Measurements from ENCODE around the gene TPM2.

Gene TPM2

DNA sequence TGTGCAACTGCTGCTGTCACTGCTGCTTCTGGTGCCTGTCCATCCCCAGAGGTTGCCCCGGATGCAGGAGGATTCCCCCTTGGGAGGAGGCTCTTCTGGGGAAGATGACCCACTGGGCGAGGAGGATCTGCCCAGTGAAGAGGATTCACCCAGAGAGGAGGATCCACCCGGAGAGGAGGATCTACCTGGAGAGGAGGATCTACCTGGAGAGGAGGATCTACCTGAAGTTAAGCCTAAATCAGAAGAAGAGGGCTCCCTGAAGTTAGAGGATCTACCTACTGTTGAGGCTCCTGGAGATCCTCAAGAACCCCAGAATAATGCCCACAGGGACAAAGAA is 15.7 kb downstream of the TPM2 start:
- DNase-seq: no peak

DNA sequence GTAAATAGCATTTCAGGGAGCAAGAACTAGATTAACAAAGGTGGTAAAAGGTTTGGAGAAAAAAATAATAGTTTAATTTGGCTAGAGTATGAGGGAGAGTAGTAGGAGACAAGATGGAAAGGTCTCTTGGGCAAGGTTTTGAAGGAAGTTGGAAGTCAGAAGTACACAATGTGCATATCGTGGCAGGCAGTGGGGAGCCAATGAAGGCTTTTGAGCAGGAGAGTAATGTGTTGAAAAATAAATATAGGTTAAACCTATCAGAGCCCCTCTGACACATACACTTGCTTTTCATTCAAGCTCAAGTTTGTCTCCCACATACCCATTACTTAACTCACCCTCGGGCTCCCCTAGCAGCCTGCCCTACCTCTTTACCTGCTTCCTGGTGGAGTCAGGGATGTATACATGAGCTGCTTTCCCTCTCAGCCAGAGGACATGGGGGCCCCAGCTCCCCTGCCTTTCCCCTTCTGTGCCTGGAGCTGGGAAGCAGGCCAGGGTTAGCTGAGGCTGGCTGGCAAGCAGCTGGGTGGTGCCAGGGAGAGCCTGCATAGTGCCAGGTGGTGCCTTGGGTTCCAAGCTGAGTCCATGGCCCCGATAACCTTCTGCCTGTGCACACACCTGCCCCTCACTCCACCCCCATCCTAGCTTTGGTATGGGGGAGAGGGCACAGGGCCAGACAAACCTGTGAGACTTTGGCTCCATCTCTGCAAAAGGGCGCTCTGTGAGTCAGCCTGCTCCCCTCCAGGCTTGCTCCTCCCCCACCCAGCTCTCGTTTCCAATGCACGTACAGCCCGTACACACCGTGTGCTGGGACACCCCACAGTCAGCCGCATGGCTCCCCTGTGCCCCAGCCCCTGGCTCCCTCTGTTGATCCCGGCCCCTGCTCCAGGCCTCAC is 16.3 kb downstream of the TPM2 start, which contains the start of gene CA9:
CA9 (plus strand) TSS at position 797 of the 893 bp plus-strand sequence; CDS start at position 829, 32 bp downstream.
- no peak for DNase-seq

DNA sequence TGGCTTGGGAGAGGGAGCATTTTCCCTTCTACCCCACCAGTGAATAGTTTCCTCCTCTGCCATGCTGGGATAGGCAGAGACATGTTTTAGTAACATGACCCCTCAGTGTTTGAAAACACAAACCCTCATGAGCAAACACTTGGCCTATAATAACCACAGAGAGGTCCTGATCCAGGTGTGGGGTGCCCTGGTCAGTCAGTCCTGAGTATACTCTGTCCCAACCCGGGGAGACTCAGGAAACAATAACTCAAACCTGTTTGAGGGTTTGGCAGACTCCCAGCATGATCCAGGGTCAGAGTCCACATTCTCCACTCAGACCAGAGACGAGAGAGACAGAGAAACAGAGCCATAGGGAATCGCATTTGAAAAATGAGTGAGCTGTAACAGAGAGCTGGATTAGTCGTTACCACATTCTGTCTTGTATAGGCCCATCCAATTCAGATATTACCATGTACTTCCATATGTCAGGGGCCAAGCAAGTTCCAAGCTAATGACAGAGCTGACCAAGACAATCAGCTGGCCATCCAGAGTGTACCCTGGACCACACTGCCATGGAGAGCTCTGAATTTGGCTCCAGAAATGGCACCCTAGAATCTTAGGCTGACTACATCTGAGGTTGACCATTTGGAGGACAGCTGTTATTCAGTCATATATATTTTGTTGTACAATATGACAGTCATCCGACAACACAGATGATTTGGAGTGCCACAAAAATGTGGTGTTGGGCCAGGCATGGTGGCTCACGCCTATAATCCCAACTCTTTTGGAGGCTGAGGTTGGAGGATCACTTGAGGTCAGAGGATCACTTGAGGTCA is 20.2 kb downstream of the TPM2 start:
- no peak for DNase-seq

DNA sequence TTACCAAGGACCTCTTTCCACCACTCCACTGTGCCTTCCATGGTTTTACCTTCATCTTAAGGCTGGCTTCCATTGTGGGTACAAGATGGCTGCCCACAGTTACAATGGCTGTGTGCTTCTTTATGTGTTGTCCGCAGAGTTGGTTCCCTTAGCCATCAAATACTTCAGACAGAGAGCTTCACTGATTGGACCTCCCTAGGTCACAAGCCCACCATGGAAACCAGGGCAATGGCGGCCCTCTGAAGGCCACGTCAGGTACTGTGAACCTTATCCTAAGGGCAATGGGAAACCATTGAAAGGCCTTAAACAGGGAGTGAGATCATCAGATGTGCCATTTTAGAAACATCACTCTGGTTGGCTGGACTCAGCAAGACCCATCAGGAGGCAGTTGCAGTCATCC is 21.8 kb downstream of the TPM2 start:
- DNase-seq: no peak

DNA sequence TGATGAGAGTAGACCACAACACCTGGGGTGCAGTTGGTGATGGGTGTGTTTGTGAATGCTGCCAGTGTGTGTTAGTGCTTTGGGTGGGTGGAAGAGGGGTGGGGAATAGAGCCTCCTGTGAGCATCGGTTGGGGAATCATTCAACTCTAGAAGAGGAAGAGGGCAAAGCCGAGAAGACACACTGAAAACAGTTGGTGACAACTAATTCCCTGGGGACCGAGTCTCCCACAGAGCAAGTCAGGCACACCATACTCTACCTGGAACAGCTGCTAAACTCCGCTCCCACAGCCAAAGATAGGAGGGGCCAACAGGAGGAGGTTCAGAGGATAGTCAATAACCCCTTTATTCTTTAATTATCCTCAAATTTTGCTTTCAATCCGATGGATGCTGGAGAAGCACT is 23.2 kb downstream of the TPM2 start:
- no peak for DNase-seq

DNA sequence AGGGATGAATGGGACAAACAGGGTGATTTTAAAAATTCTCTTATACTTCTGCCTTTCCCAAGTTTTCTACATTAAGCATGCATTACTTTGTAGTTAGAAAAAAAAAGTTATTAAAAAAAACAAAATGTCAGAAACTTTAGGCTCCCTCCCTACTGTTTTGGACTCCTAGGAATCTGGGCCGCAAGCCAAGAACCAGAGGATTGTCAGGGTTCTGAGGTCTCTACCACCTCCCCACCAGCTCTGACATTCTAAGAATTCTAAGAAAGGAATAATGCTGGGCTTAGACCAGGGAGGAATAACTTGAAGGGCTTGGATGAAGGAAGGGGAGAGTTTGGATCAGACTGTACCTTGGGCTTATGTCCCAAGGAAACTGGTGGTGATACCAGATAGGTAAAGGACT is 23.7 kb downstream of the TPM2 start:
- no peak for DNase-seq

DNA sequence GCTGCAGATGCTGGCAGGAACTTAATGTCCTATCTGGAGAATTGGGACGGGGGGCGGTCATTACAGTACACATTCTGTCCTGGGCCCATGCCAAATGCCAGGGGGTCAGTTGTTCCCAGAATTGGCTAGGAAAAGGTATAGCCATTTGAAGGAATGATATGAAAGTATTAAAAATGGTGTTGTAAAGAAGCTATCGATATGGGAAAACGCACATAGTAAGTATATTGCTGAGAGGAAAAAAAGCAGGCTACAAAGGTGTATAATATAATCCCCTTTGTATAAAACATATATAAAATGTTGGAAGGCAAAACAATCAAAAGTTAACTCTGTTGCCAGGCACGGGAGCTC is 24.3 kb downstream of the TPM2 start:
- no peak for DNase-seq

DNA sequence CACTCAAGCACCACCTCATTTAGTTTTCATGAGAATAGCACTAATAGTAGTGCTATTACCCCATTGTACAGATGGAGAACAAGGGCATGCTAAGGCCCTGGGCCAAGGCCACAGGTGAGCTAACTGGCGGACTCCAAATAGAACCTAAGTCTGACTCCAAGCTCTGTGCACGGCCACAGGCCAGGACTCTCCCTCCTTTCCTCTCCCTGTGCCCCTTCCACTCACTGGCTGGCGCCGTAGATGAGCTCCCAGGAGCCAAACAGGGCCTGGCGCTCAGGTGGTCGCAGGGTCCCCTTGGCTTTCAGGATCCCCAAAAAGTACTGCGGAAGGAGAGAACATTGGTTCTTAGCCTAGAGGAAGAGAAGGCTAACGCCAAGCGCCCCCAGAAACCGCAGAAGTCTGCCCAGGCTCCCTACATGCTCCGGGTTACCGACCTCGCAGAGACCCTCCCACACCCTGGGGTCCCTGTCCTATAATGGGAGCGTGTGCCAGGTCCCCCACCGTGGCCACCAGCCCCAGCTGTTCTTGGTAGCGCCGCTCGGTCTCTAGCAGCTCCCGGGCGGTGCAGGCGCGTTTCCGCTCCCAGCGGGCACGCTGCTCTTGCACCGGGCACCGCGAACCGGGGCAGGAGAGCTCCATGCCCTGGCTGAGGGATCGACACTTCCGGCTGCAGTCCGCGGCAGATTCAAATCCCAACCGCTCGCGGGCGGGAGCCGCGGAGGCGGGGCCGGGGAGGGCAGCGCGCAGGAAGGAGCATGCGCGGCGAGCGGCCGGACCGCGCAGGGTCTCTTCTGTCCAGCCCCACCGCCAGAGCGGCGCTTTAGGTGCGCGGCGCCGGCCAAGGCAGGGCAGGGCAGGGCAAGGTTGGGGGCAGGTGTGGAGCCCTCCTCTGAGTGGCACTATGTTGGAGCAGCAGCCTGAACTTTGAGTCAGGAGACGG is 24.9 kb downstream of the TPM2 start, which contains the start of gene ARHGEF39:
ARHGEF39 (minus strand) TSS at position 665 of the 940 bp plus-strand sequence; CDS start at position 639, 26 bp downstream.
- peak; percentile 87 to 89 for DNase-seq

DNA sequence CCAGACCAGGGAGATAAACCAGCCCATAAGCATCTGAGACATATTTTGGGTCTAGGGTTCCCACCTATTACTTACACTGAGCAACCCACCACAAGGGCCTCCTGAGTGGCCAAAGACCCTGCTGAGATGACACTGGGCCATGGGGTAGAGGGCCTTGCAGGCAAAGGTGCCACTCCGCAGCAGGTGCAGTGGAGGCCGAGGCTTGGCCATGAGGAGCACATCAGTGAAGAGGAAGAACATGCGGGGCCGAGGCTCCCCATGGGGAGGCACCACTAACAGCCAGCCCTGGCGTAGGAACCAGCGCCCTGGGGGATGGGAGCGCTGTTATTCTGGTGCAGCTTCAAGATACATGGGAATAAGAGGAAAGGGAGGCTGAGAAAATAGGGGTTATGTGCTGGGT is 27.3 kb downstream of the TPM2 start:
- DNase-seq: no peak

DNA sequence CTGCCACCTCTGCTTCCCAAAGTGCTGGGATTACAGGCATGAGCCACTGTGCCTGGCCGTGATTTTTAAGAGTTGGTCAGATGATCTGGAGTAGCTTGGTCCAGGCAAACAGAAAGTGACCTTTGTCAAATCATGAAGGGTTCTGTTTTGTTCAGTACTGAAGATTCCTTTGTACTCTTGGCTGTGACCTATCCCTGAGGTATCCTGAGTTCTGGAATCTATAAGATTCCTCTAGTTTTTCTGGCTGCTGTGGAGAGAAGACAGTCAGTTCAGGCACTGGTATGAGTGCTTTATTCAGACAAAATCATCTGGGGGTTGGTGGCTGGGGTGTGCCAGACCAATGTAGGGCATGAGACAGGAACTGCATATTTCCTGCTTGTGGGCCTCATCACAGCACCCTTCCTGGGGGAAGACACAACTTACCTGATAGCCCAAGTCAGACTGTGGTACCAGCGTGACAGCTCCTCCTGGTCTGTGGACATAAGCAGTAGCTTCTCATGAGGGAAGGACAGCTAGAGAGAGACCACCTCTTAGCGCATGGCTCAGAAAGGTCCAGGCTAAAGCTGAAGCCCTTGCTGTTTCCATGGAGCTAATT is 27.9 kb downstream of the TPM2 start:
- DNase-seq: no peak

DNA sequence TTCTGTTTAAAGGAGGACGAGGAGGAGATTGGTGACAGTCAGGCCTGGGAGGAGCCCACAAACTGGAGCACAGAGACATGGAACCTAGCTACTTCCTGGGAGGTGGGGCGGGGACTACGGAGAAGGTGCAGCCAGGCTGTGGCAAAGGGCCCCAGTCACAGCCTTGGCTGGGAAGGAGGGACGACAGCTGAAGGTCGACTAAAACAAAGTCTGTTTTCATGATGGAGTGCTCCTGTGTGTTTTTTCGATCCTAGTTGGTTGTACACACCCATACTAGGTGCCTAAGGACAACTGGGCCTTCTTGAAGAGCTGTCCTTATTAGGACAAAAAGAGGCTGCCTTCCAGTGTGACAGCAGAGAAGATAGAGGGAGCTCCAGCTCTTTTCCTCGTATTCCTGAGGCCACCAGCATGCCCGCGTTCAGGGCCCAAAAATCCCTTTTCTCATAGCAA is 28.7 kb downstream of the TPM2 start:
- DNase-seq: no peak

DNA sequence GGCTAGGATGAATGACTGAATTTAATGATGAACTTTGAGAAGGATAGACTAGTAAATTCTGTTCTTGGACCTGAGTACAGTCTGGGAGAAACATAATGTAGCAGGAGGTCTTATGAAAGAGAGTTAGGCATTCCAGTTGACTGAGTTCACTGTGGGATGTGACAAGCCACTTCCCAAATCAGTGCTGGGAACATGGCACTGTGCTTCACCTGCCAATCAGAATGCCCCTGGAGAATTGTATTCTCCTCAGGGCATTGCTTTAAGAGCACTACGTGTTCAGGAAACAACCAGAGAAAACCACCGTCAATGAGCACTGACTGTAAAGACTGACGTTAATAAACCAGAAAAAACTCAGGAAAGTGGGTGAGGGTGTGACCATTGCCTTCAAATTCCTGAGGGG is 30.4 kb downstream of the TPM2 start:
- no peak for DNase-seq

DNA sequence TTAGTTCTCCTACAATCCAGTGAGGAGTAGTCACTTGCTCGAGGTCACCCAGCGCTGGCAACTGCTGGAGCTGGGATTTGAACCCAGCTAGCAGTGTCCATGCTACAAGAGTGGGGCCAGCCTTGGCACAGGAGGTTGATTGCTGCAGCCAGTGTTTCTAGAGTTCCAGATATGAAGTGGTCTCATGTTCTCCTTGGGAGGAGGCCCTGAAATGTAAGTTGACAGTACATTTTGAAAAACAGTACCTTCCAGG is 30.8 kb downstream of the TPM2 start:
- DNase-seq: no peak

DNA sequence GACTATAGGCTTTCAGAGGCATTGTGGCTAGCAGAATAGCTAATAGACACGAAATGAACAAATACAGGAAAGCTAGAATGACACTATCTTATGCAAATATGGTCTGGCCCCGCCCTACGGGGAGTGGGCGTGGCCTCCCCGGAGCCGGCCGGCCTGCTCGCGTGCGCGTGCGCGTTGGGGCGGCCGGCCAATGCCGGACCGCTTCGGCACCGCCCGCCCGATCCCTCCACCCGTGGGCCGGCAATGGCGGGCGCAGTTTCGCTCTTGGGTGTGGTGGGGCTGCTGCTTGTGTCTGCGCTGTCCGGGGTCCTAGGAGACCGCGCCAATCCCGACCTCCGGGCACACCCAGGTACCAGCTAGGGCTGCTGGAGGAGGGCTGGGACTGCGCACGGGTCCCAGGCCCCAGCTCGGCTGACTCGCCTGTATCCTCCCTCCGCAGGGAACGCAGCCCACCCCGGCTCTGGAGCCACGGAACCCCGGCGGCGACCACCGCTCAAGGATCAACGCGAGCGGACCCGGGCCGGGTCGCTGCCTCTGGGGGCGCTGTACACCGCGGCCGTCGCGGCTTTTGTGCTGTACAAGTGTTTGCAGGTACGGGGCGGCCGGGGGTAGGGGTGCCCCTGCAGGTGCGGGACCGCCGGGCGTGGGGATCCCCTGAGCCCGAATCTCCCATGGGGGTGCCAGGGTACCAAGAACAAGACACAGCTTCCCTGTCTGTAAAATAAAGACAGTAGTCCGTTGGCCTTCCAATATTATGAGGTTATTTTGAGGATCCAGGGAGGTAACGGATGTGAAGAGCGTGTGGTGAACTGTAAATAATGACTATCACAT is 31.4 kb downstream of the TPM2 start, which contains the start of gene CCDC107:
CCDC107 (plus strand) TSS at position 156 of the 831 bp plus-strand sequence; CDS start at position 244, 88 bp downstream.
- DNase-seq: peak; percentile 86 to 89

DNA sequence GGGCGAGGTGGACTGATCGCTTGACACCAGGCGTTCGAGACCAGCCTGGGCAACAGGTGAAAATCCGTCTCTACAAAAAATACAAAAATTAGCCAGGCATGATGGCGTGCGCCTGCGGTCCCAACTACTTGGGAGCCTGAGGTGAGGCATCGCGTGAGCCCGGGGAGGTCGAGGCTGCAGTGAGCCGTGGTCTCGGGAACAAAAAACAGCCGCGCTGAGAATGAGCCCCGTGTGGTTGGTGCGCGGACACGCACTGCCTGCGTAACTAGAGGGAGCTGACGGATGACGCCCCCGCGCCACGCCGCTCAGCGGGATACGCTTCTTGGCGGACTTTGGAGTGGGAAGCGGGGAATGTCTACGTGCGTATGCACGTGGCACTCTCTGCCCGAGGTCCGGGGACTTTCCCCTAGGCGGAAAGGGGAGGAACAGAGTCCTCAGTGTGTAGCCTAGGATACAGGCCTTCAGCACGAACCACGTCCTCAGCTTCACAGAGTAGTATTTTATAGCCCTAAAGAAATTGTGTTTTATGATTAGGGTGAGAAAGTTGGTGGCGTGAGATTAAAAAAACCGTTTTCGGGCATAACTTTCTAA is 32.1 kb downstream of the TPM2 start, which contains the start of gene RMRP:
RMRP (minus strand) TSS at position 474 of the 591 bp plus-strand sequence.
- DNase-seq: peak; percentile 96

DNA sequence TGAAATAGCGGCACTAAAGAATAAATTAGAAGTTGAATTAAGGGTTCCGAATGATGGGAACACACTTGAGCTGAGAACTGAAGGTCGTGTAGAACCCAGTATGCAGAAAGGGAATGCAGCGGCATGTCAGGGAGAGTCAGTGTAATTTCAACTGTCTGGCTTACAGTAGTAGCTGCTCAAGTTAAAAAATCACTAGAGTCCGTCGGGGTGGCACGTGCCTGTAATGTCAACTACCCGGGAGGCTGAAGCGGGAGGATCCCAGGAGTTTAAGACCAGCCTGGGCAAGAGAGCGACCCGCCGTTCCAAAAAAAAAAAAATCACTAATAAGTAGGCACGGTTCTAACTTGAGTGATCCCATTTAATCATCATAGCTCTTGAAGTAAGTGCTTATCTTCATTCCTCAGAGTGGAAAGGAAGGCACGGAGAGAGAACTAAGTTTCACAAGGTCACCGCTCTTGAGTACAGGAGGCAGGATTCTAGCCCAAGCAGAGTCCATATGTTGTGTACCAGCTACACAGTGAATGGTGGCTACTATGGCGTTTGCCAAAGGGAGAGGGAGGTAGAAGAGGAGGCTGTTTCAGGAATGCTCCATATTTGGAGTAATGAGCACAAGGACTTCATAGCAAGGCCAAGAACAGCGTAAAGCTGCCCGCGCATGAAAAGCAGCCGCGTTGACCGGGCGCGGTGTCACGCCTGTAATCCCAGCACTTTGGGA is 32.7 kb downstream of the TPM2 start:
- DNase-seq: no peak

DNA sequence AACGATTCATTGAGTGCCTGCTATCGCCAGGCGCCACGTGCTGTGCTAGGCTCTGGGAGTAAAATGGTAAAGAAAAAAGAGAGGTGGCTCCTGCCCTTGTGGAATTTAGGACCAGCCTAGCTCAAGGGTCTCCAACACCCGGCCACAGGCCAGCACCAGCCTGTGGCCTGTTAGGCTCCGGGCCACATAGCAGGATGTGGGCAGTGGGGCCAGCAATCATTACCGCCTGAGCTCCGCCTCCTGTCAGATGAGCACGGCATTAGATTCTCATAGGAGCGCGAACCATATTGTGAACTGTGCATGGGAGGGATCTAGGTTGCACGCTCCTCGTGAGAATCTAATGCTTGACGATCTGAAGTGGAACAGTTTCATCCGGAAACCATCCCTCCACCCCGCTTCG is 33.4 kb downstream of the TPM2 start:
- no peak for DNase-seq

DNA sequence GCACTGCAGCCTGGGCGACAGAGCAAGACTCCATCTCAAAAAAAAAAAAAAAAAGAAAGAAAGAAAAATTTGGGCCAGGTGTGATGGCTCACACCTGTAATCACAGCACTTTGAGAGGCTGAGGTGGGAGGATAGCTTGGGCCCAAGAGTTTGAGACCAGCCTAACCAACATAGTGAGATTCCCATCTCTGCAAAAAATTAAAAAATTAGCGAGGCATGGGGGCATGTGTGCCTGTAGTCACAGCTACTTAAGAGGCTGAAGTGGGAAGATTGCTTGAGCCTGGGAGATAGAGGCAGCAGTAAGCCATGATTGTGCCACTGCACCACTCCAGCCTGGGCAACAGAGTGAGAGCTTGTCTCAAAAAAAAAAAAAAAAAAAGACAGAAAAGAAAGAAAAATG is 36.1 kb downstream of the TPM2 start:
- no peak for DNase-seq

DNA sequence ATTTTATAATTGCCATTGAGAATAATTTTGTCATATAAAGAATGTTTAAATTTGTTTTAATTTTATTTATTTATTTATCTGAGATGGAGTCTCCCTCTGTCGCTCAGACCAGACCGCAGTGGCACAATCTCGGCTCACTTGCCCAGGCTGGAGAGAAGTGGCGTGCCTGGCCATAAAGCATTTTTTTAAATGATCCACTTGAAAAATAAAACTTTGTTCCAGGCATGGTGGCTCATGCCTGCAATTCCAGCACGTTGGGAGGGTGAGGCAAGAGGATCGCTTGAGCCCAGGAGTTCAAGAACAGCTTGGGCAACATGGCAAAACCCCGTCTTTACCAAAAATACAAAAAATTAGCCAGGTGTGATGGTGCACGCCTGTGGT is 36.9 kb downstream of the TPM2 start:
- DNase-seq: no peak
